Stimulated activated effector memory CD8-positive, alpha-beta T cell treated with anti-CD3 and anti-CD28 coated beads, Interleukin-12 subunit alpha, Interleukin-12 subunit beta, amount 100 ng/mL, for 72 hours (primary cell): ENCODE measurements around the gene CMSS1.

Experiments used
- ATAC-seq: fragments of 150-1000 bp; cut with Tn5 transposase; 2 replicates; pipeline ENCODE4 v1.10.0; 2021
- DNase-seq, 2 donors: peaks; one replicate each; pipeline ENCODE4 v3.0.0; 2021 to 2022; ENCODE audit warnings: low spot score in 2 of 2
- H3K27ac Mint-ChIP-seq: one replicate; pipeline ENCODE4 v1.8.0; 2022; ENCODE audit warnings: mild to moderate bottlenecking, mixed read lengths
- H3K36me3 Mint-ChIP-seq: one replicate; pipeline ENCODE4 v1.8.0; 2022; ENCODE audit warnings: mild to moderate bottlenecking, mixed read lengths
- H3K4me1 Mint-ChIP-seq: one replicate; pipeline ENCODE4 v1.8.0; 2022; ENCODE audit warnings: mixed read lengths
- H3K4me3 Mint-ChIP-seq: one replicate; pipeline ENCODE4 v1.8.0; 2022; ENCODE audit warnings: mild to moderate bottlenecking, mixed read lengths
- H3K9me3 Mint-ChIP-seq: one replicate; pipeline ENCODE4 v1.8.0; 2022; ENCODE audit warnings: mixed read lengths

Gene CMSS1

DNA sequence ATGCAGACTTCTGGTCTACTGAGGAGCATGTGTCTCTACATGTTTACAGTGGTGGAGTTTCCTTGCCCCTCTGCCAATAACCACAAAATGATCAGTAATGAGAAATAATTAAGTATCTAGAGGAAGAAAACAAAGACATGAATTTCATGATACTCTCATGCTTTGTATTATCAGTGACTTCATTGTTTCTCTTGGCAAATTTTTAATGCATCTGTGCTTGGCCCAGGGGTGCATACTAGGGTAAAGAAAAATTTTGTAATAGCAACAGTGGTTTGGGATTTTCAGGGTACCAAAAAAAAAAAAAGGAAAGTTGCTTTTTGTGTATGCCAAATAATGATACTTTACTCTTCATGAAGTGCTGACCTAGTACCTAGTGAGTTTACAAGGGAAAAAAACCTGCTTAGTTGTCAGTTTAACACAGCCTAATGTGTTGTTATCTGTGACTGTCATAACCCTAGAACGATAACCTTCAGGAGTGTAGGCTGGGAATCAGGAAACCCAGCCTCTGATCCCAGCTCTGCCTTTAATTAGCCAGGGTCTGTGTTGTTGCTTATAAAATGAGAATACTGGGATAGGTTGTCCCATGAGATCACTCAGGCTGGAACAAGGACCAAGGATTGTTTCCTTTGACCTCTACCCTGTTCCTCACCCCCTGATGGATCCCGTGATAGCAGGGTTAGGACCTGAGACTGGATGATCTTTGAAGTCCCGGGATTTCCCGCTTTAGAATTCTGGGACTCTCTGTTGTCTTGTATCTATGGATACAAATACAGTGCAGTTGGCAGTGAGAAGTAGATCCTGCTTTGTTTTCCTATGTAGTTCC, 117.5 kb downstream of the CMSS1 start:
- peaks cover 8% of the 10 kb centered on the region for H3K4me1 Mint-ChIP-seq
- DNase-seq (no peak), ATAC-seq (no peak)
- H3K4me3 Mint-ChIP-seq: no peak overlapping the region
- no peaks in the 10 kb centered on the region for H3K36me3 Mint-ChIP-seq
- H3K9me3 Mint-ChIP-seq: no peaks in the 10 kb centered on the region
- no peak overlapping the region for H3K27ac Mint-ChIP-seq

- DNase-seq (no peak), ATAC-seq (no peak)
- no peaks in the 10 kb centered on the region for H3K36me3 Mint-ChIP-seq
- H3K9me3 Mint-ChIP-seq: no peaks in the 10 kb centered on the region
- H3K4me3 Mint-ChIP-seq: no peak overlapping the region
- no peak overlapping the region for H3K27ac Mint-ChIP-seq
- H3K4me1 Mint-ChIP-seq: peaks cover 12% of the 10 kb centered on the region
These were observed 120.7 kb downstream of the CMSS1 start for GRCh38 chr3:99938270-99938911.

DNA sequence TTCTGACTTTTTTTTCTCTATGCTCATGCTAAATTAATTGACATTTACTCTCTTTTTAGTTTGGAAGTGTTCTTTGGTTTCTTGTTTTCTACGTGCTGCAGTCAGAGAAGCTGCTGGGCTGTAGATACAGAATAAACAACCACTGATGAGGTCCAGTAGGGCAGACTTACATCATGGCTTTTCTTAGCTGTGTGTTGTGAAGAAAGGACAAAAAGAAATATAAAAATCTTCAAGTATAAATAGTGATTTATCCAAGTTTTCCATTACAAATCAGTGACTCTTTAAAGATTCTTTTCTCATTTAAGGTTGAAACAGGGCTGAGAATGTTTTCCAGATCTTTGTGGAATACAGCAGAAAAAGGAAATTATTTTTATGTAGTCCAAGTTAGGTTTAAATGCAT, 122.2 kb downstream of the CMSS1 start:
- H3K4me1 Mint-ChIP-seq: peaks cover 19% of the 10 kb centered on the region
- DNase-seq (no peak), ATAC-seq (no peak)
- no peaks in the 10 kb centered on the region for H3K36me3 Mint-ChIP-seq
- H3K27ac Mint-ChIP-seq: no peak overlapping the region
- no peaks in the 10 kb centered on the region for H3K9me3 Mint-ChIP-seq
- no peak overlapping the region for H3K4me3 Mint-ChIP-seq

DNA sequence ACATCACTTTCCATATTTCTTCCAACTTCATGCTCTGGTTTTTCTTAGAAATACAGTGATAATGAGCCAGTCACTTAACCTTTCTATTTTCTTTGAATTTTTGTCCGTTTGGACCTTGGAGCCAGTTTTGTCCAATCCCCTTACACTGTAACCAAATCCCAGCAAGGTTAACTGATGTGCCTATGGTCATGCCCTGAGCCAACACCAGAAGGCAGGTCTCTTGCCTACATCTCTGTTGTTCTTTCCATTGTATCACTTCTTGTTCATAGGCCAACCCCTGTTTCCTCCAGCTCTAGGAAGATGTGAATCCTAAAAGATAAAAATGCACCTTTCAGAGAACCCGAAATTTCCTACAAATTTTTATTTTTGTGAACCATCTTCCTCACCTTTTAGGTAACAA, 122.7 kb downstream of the CMSS1 start:
- peaks cover 23% of the 10 kb centered on the region for H3K4me1 Mint-ChIP-seq
- no peak for DNase-seq

GRCh38 chr3:99941211-99941610, 123.5 kb downstream of the CMSS1 start:
- DNase-seq: no peak
- no peak overlapping the region for H3K27ac Mint-ChIP-seq

More for the DNA sequence above, 122.7 kb downstream of the CMSS1 start:
- Mint-ChIP-seq H3K36me3 (no peaks in the 10 kb centered on the region), H3K4me3 (no peak overlapping the region), H3K9me3 (no peaks in the 10 kb centered on the region), H3K27ac (no peak overlapping the region)
- no peak for ATAC-seq

DNA sequence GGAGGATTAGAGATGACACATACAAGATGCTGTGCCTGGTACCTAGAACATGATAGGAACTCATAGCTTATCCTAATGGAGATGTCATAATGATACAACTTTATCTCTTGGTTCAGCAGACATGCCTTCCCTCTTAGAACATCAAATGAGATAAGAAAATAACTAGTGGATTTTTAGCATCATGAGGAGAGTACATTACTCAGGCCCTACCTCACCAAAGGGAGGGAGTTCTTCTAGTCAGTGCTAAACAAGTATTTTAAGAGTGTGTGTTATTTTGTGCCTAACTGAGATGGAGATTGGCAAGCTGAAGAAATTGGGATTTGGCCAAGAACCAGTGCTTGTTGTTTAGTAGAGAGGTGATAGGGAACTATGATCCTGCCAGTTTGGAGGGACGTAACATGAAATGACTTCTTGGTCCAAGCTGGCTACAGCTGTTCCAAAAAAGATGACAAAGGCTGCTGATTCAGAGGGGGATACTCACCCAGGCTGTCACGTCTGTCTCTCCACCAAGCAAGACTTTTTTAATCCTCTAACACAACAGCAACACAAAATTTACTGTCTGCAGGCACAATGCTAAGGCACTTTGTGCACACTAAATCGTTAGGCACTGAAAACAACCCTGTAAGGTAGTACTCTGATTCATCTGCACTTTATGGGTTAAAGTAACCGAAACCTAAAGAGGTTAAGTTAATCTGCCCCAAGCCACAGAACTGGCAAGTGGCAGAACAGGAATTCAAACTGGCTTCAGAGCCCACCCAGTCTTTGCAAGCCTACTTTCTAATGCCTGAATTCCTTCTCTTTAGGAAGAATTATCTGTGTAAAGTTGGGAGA, 126.5 kb downstream of the CMSS1 start:
- Mint-ChIP-seq H3K4me3 (no peak overlapping the region), H3K36me3 (no peaks in the 10 kb centered on the region), H3K27ac (no peak overlapping the region), H3K9me3 (no peaks in the 10 kb centered on the region), H3K4me1 (peaks cover 22% of the 10 kb centered on the region)
- DNase-seq: no peak
- ATAC-seq: peak; percentile 40

More at GRCh38 chr3:99941211-99941610, 123.5 kb downstream of the CMSS1 start:
- no peaks in the 10 kb centered on the region for H3K36me3 Mint-ChIP-seq
- H3K4me1 Mint-ChIP-seq: peaks cover 24% of the 10 kb centered on the region
- H3K9me3 Mint-ChIP-seq: no peaks in the 10 kb centered on the region
- ATAC-seq: no peak
- H3K4me3 Mint-ChIP-seq: no peak overlapping the region

GRCh38 chr3:99945328-99945995, 127.8 kb downstream of the CMSS1 start:
- no peaks in the 10 kb centered on the region for H3K9me3 Mint-ChIP-seq
- DNase-seq: no peak
- no peaks in the 10 kb centered on the region for H3K36me3 Mint-ChIP-seq
- no peak overlapping the region for H3K4me3 Mint-ChIP-seq
- ATAC-seq: no peak
- no peak overlapping the region for H3K27ac Mint-ChIP-seq
- peaks cover 16% of the 10 kb centered on the region for H3K4me1 Mint-ChIP-seq

- DNase-seq: no peak
- H3K36me3 Mint-ChIP-seq: no peaks in the 10 kb centered on the region
- H3K4me3 Mint-ChIP-seq: no peak overlapping the region
- ATAC-seq: no peak
- no peak overlapping the region for H3K27ac Mint-ChIP-seq
- H3K9me3 Mint-ChIP-seq: no peaks in the 10 kb centered on the region
- peaks cover 20% of the 10 kb centered on the region for H3K4me1 Mint-ChIP-seq
These were observed 129.7 kb downstream of the CMSS1 start for GRCh38 chr3:99947356-99947755.

GRCh38 chr3:99948467-99949089, 130.9 kb downstream of the CMSS1 start:
- Mint-ChIP-seq H3K9me3 (no peaks in the 10 kb centered on the region), H3K4me3 (no peak overlapping the region), H3K36me3 (no peaks in the 10 kb centered on the region), H3K4me1 (peaks cover 19% of the 10 kb centered on the region), H3K27ac (no peak overlapping the region)
- DNase-seq (no peak), ATAC-seq (no peak)

- Mint-ChIP-seq H3K9me3 (no peaks in the 10 kb centered on the region), H3K4me3 (no peak overlapping the region), H3K27ac (no peak overlapping the region), H3K4me1 (peaks cover 15% of the 10 kb centered on the region), H3K36me3 (no peaks in the 10 kb centered on the region)
- DNase-seq: no peak
- ATAC-seq: no peak
These were observed 132.5 kb downstream of the CMSS1 start for GRCh38 chr3:99949956-99950670.

- no peak overlapping the region for H3K4me3 Mint-ChIP-seq
- no peak for ATAC-seq
- peaks cover 12% of the 10 kb centered on the region for H3K4me1 Mint-ChIP-seq
- no peak for DNase-seq
- H3K9me3 Mint-ChIP-seq: no peaks in the 10 kb centered on the region
- no peaks in the 10 kb centered on the region for H3K36me3 Mint-ChIP-seq
- no peak overlapping the region for H3K27ac Mint-ChIP-seq
These were observed 133.3 kb downstream of the CMSS1 start for GRCh38 chr3:99950921-99951320.

DNA sequence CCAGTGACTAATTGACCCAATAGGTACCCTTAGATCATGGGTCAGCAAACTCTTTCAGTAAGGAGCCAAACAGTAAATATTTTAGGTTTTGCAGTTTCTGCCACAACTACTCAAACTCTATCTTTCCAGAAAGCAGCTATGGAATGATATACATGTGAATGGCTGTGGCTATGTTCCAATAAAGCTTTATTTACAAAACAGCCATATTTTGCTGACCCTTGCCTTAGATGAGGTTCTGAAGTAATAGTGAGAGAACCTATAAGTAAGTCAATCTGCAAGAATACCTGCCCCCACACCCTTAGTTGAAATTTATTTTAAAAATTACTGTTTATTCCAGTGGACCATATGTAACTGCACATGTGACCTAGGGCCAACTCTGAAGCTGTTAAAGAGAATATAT, 134.0 kb downstream of the CMSS1 start:
- no peaks in the 10 kb centered on the region for H3K36me3 Mint-ChIP-seq
- no peak overlapping the region for H3K4me3 Mint-ChIP-seq
- ATAC-seq (no peak), DNase-seq (no peak)
- H3K4me1 Mint-ChIP-seq: peaks cover 14% of the 10 kb centered on the region
- H3K9me3 Mint-ChIP-seq: no peaks in the 10 kb centered on the region
- H3K27ac Mint-ChIP-seq: no peak overlapping the region

- H3K4me1 Mint-ChIP-seq: peaks cover 17% of the 10 kb centered on the region
- no peak overlapping the region for H3K4me3 Mint-ChIP-seq
- no peak overlapping the region for H3K27ac Mint-ChIP-seq
- DNase-seq: no peak
- H3K36me3 Mint-ChIP-seq: no peaks in the 10 kb centered on the region
- no peaks in the 10 kb centered on the region for H3K9me3 Mint-ChIP-seq
- ATAC-seq: no peak
These were observed 134.6 kb downstream of the CMSS1 start for GRCh38 chr3:99952306-99952705.

GRCh38 chr3:99953596-99953995, 135.9 kb downstream of the CMSS1 start:
- H3K4me1 Mint-ChIP-seq: peaks cover 17% of the 10 kb centered on the region
- H3K36me3 Mint-ChIP-seq: no peaks in the 10 kb centered on the region
- H3K9me3 Mint-ChIP-seq: no peaks in the 10 kb centered on the region
- DNase-seq: no peak
- no peak overlapping the region for H3K4me3 Mint-ChIP-seq
- ATAC-seq: no peak
- no peak overlapping the region for H3K27ac Mint-ChIP-seq
